ENCODE data around the gene LNX1. TPM values are rescaled to one million over a fixed set of nuclear protein-coding genes. Genes with fewer than 3 reads are reported as not detected.

The LNX1 gene
- polyA plus RNA-seq, 2 of the 4 experiments (the other 2 are of a cell fraction), result 0.04 to 0.14 TPM

DNA sequence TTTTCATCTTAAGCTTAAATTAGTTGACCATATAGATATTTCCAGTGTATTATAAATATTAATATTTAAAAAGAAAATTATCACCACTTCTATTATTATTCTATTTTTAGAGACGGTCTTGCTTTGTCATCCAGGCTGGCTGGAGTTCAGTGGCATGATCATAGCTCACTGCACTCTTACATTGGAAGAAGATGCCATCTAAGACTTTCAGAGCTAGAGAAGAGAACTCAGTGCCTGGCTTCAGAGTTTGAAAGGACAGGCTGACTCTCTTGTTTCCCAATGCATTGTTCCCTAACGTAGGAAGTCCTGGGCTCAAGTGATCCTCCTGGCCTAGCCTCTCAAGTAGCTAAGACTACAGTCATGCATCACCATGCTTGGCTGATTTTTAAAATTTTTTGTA lies 137.9 kb downstream of the LNX1 start:
- CTCF ChIA-PET, result no interaction called here
- no peak overlapping the region for H3K4me3 ChIP-seq
- H3K27ac ChIP-seq, result no peak overlapping the region
- DNase-seq (ENCODE audit: low read depth in 1 of 2, low spot score in 1 of 2) (no peak), ATAC-seq (no peak), FAIRE-seq (no peak)
- H3K9me3 ChIP-seq, result no peaks in the 10 kb centered on the region
- TF ChIP-seq MAZ (IDR thresholded peaks at IDR 0.05; ENCODE audit: borderline replicate concordance, low read depth, low read length) (no peak), ZC3H11A (IDR thresholded peaks at IDR 0.05) (no peak), HEYL (CRISPR knock-in tag; IDR thresholded peaks at IDR 0.05) (no peak), NR3C1 (IDR thresholded peaks at IDR 0.05) (no peak), CHD2 (IDR thresholded peaks at IDR 0.05; ENCODE audit: low read length, partially characterized antibody) (no peak), FOSB (CRISPR knock-in tag; IDR thresholded peaks at IDR 0.05) (no peak), PBX3 (IDR thresholded peaks at IDR 0.05) (no peak), USF2 (IDR thresholded peaks at IDR 0.05) (no peak), ZSCAN20 (CRISPR knock-in tag; IDR thresholded peaks at IDR 0.05) (no peak), HDAC2 (IDR thresholded peaks at IDR 0.05) (no peak), HES2 (IDR thresholded peaks at IDR 0.05) (no peak), GATA3 (IDR thresholded peaks at IDR 0.05; ENCODE audit: borderline replicate concordance) (no peak), TP53 (CRISPR knock-in tag; IDR thresholded peaks at IDR 0.05) (no peak), MYC (IDR thresholded peaks at IDR 0.05; ENCODE audit: borderline replicate concordance, low read length) (no peak), EHMT2 (IDR thresholded peaks at IDR 0.05; ENCODE audit: low read depth) (no peak), ZFP36 (IDR thresholded peaks at IDR 0.05; ENCODE audit: borderline replicate concordance, partially characterized antibody) (no peak), FOXS1 (CRISPR knock-in tag; IDR thresholded peaks at IDR 0.05) (no peak), RARB (CRISPR knock-in tag; IDR thresholded peaks at IDR 0.05) (no peak), HOXB5 (CRISPR knock-in tag; IDR thresholded peaks at IDR 0.05) (no peak), ATOH8 (CRISPR knock-in tag; IDR thresholded peaks at IDR 0.05; ENCODE audit: low read depth) (no peak)
- 0 out of 3 replicates have a peak, but pooled peaks cover 17% of the 10 kb centered on the region for H3K4me1 ChIP-seq
- POLR2A ChIA-PET, result no interaction called here
- WGBS (ENCODE audit: missing lambda C conversion rate), result 82% methylated on average over 2 of the region's 2 CpGs
- no peak overlapping the region for H3K4me2 ChIP-seq

GRCh38 chr4:53450773-53451172 lies 140.5 kb downstream of the LNX1 start:
- no peak overlapping the region for H3K27ac ChIP-seq
- ChIA-PET CTCF (interaction anchor here (0.6 to 1.1 kb wide), 2 partner anchors 783 to 784 kb away, joined by 3 read pairs; no protein-coding TSS in a partner anchor), POLR2A (no interaction called here)
- TF ChIP-seq POLR2AphosphoS2 (conservative IDR thresholded peaks at IDR 0.05; ENCODE audit: low read length) (no peak), RFX5 (IDR thresholded peaks at IDR 0.05) (no peak)
- FAIRE-seq (no peak), DNase-seq (ENCODE audit: low read depth in 1 of 2, low spot score in 1 of 2) (peak in 1 of 2 experiments; percentile 5), ATAC-seq (no peak)
- 0 out of 3 replicates have a peak, but pooled peaks cover 15% of the 10 kb centered on the region for H3K4me1 ChIP-seq
- H3K4me2 ChIP-seq, result no peak overlapping the region
- WGBS (ENCODE audit: missing lambda C conversion rate), result 91% methylated on average over 3 of the region's 3 CpGs
- no peak overlapping the region for H3K4me3 ChIP-seq
- H3K9me3 ChIP-seq, result no peaks in the 10 kb centered on the region

- FAIRE-seq, result no peak
- Histone ChIP-seq H3K4me1 (no peaks in the 10 kb centered on the region), H3K4me2 (no peak overlapping the region), H3K4me3 (no peak overlapping the region), H3K9me3 (no peaks in the 10 kb centered on the region), H3K27ac (no peak overlapping the region)
- POLR2A ChIA-PET, result no interaction called here
- TF ChIP-seq ZNF302 (CRISPR knock-in tag; IDR thresholded peaks at IDR 0.05) (no peak), CBX2 (IDR thresholded peaks at IDR 0.05; ENCODE audit: borderline replicate concordance, low read depth) (no peak), HDAC2 (IDR thresholded peaks at IDR 0.05) (no peak), MYC (IDR thresholded peaks at IDR 0.05; ENCODE audit: borderline replicate concordance, low read length) (no peak), HES2 (IDR thresholded peaks at IDR 0.05) (no peak), ATOH8 (CRISPR knock-in tag; IDR thresholded peaks at IDR 0.05; ENCODE audit: low read depth) (no peak), E2F6 (IDR thresholded peaks at IDR 0.05; ENCODE audit: borderline replicate concordance, low read depth) (no peak)
- no peak for ATAC-seq
- DNase-seq (ENCODE audit: low read depth in 1 of 2, low spot score in 1 of 2), result no peak
- CTCF ChIA-PET, result no interaction called here
- WGBS (ENCODE audit: missing lambda C conversion rate), result 89% methylated on average over 2 of the region's 2 CpGs
Measured at GRCh38 chr4:53444954-53445353, 146.3 kb downstream of the LNX1 start.
